HG03039 (cell line): ENCODE measurements around the gene GALT.

Experiments
- ATAC-seq: cut with Tn5 transposase; IDR thresholded peaks from one replicate; pipeline ENCODE4 v1.9.1; 2021; ENCODE audit warnings: mild to moderate bottlenecking, moderate library complexity; ENCODE audit not compliant: unreplicated experiment

Gene GALT

GRCh38 chr9:34646211-34647083, at the start of gene GALT:
GALT (plus strand) TSS chr9:34646675; CDS start chr9:34646705, 30 bp downstream.
- peak; percentile 85 for ATAC-seq

DNA sequence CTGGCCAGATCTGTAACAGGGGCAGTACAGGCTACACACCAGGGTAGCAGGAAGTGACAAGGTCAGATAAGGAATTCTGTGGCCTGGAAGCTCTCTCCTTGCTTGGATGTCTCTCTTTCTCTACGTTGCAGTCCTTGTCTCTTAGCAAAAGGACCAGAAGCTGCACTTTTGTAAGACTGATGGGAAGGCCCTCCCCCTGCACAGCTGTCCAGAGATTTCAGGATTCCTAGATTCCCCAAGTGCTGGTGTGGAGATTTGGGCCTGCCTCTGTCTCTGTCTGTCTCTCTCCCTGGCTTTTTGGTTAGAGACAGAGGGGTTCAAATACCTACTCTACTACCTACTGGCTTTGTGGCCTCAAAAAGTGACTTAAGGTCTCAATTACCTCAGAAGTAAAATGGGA, 46.9 kb upstream of the GALT start:
- no peak for ATAC-seq

- ATAC-seq, result no peak
These were observed 45.6 kb upstream of the GALT start for GRCh38 chr9:34600908-34601307.

- no peak for ATAC-seq
These were observed 44.4 kb upstream of the GALT start for GRCh38 chr9:34601937-34602573.

DNA sequence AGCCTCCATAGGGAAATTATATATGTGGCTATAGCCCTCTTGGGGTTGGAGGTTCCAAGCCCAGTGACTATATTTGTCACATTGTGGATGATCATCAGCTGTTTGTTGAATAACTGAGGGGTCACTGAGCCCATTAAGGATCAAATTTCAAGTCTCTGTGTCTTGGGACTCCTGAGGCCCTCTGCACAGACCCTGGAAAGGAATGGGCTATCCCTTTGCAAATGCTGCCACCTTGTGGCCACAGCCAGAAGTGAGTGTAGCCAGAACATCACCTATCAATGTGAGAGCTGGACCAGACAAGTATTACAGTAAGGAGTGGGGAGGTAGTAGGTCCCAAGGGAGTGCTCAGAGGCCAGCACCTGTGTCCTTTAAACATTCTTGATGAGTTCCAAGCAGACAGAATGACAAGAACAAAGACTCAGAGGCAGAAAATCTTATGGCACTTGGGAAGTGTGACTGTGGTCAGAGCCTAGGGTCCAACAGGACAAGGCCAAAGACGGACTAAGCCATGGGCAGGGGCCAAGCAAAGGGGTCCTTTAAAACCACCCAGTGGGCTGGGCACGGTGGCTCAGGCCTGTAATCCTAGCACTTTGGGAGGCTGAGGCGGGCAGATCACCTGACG, 42.8 kb upstream of the GALT start:
- ATAC-seq, result no peak

DNA sequence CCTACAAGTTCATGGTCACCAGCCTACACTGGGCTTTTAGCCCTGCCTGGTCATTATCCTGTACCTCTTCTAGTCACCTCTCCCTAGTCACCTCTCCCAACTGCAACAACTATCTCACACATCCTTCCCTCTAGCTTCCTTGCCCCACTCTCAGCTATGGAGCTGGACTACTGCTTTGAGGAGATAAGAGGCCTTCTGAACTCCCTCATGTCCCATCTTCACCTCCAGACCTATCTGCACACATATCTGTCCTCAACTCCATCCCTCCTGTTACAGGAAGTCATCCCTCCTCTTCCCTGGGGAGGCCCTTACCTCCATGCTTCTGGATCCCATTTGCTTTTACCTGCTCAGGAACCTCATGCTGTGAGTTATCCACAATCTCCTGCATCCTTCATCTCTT, 40.3 kb upstream of the GALT start:
- no peak for ATAC-seq

- ATAC-seq, result no peak
These were observed 39.6 kb upstream of the GALT start for GRCh38 chr9:34606905-34607304.

DNA sequence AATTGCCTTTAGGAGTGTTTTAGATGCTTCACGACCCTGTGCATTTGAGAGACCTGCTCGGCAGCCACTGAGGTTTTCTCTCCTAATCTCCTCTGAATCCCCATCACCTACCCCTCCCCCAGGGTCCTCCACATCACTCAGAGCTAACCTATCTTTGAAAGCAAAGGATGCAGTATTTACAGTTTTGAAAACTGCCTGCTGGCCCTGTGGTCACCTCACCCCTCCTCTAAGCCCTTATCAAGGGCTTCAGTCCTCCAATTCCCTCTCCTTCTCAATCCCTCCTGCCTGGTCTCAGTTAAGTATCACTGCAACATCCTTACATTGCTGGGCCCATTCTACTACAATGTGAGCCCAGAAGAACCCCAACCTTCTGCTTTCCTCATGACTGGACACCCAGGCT, 39.1 kb upstream of the GALT start:
- ATAC-seq, result no peak

DNA sequence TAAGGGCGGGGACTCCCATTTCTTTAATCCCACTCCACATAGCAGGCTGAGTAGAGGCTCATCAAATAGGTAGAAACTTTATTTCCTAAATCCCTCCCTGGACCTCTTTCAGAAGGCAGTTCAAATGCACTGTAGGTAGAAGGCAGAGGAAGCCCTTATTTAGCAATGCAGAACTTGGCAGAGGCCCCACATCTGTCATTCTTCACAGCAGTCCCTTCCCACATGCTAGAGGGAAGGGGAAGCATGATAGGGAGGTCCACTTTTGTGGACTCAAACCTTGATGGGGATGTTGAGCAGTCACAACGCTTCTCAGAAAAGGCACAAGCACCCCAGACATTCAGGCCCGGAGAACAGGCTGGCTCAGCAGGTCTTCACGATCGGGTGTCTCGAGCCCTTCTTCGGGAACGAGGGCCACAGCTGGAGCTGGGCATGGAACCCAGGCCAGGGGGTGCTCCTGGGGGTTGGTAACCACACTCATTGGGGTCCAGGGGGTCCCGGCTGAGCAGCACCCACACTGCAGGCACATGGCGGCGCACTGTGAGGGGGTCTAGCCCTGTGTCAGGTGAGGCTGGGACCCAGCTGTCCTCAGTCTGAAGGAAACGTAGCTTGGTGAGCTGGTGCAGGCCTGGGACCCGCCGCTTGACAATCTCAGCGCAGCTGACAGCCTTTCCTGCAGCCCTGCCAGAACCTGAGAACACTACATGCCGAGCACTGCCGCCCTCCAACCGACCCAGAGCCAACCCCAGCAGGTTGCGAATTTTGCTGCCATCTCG, 35.9 kb upstream of the GALT start:
- no peak for ATAC-seq

DNA sequence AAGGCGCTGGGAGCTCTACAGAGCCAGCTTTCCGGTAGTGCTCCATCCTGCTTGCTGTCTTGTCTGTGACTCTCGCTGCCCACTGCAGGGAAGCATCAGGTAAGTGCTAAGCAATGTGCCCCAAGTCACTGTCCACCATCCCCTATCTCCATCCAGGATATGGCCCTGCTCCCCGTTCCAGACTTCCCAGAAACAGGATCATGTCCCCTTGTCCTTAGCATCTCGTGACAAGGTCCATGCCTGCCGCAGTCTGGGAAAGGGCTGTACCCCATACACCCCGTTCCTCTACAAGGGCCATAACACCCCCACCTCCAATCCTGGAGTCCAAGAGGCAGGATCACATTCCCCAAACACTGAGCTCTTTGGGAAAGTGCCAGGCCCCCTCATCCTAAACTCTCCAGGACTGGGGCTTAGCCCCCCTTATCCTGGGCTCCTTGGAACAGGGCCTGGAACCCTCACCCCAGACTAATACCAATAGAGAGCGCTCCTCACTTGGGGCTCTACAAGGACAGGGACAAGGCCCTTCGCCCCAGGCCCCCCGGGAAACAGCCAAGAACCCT, 35.1 kb upstream of the GALT start:
- ATAC-seq, result no peak

GRCh38 chr9:34611811-34612787, 34.4 kb upstream of the GALT start, which contains the start of gene RPP25L:
RPP25L (minus strand) TSS chr9:34612097; CDS start chr9:34611296, 801 bp downstream.
- ATAC-seq, result peak; percentile 82

- ATAC-seq, result no peak
These were observed 33.6 kb upstream of the GALT start for GRCh38 chr9:34612788-34613390.

DNA sequence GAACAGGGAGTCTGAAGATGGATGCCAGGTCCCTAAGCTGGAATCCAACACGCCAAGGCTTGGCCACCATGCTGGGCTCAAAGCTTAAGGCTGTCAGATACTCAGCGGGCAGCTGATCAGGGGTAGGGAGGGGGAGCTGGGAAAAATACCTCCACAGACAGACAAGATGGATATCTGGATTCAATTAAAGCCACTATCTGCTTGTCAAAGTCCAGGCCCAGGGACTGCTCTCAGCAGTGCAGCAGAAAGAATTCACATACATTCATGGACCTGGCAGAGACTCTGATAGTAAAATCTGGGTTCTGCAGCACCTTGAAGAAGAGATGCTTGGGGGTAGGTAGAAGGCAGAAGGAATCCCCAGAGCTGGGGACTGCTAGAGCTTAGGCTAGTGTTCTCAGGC, 31.3 kb upstream of the GALT start:
- ATAC-seq, result no peak

DNA sequence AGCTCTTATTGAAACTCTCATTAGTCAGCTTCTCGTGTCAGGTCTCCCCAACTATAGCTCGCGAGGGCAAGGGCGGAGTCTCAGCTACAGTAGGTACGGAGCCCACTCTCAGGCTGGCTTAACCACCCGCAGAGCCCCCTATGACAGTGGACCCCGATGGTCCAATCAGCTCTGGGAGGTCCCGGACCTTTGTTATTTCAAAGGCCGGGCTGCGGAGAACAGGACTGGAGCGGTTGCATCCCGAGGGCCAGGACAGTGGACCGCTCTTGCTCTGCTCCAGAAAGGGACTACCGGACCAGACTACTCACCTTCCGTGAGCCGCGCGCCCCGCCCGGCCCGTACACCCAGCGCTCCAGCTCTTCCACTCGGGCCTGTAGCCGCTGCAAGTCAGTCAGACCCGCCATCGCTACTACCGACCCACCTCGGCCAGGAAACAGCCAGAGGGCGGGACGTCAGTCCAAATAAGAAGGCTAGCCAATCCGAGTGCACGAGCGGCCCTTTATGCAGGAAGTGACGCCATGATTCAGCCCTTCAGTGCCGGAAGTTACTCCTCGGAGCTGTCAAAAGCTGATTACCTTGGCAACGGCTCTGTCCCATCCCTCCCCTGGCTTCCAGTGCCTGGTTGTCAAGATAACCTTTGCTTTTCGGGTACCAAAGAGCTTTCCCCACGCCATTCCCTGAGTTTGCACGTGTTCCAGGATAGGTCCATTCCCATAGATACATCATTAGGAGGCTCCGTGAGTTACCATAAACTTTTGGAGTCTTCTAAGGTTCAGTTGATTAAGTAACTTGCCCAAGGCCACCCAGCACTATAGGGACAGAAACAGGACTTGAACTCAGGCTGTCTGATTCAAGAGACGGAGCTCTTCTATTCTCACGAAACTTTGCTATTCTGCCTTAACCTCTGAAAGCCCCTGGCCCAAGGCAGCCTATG, 26.1 kb upstream of the GALT start, which contains the start of gene DCTN3:
TSS of gene DCTN3 (minus strand) at position 435 of the 934 bp plus-strand sequence. CDS start at position 404, 31 bp downstream.
- peak; percentile 92 for ATAC-seq

GRCh38 chr9:34623374-34624235, 22.9 kb upstream of the GALT start:
- ATAC-seq, result no peak

DNA sequence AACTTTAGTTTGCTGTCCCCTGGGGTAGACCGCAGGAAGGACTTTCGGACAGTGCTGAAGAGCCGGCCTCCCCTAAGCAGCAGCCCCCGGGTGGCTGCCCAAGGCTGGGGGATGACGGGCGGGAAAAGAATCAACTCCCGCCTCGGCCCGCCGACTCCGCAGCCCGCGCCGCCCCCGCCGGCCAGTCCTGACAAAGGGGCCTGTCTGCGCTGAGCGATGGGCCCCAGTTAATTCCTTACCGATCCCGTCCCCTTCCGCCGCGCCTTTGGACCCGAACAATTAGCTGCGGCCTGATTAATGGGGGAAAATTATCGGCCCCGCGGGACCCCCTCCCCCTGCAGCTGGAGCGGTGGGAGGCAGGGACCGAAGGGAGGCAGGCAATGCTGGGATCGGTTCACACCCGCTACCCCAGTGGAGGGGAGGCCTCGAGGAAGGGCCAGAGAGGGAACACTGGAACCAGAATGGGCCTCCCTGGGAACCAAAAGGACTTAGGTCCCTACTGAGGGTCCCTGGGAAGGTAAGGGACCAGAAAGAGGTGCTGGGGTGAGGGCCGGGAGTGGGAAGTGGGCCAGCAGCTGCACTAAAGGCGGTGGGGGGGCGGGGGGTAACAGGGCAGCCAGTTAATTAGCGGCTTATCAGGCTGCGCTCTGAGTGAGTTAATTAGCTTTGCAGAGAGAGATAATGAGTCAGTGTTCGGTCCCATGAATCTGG, 21.8 kb upstream of the GALT start:
- no peak for ATAC-seq

DNA sequence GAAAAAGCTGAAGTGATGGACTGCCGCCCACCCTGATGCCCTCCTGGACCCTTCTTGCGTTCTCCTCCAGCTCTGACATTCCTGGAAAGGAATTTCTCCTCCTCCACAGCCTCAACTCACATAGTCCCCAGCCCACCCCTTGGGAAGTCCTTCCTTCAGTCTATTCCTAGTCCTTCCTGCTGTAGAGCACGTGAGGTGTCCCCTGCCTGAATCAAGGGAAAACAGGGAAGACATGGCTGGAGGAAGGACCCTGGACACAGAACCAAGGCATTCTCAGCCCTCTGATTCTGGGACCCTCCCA, 21.3 kb upstream of the GALT start:
- ATAC-seq, result no peak
